AG09309 (cell line): ENCODE data around the gene GPR32.

Experiments
- DNase-seq: peaks from one replicate; pipeline ENCODE4 v3.0.0-alpha.2; 2010; ENCODE audit warnings: low read depth
- H3K4me3 ChIP-seq: 2 replicates; pipeline ENCODE4 v1.5.1; 2011; ENCODE audit warnings: mild to moderate bottlenecking, low read depth, low read length, moderate library complexity; ENCODE audit not compliant: control insufficient read depth
- CTCF ChIP-seq: IDR thresholded peaks from 2 replicates; pipeline ENCODE4 v1.5.1; 2011; ENCODE audit warnings: mild to moderate bottlenecking, low read depth, low read length, inconsistent platforms; ENCODE audit not compliant: insufficient read depth, control insufficient read depth; ENCODE audit errors: missing control alignments

Gene GPR32

GRCh38 chr19:50820549-50821247 lies 50.4 kb downstream of the GPR32 start:
- no peak overlapping the region for H3K4me3 ChIP-seq
- TF ChIP-seq CTCF: no peak
- DNase-seq: no peak

GRCh38 chr19:50821248-50821612 lies 51.0 kb downstream of the GPR32 start:
- no peak for TF ChIP-seq CTCF
- DNase-seq: no peak
- H3K4me3 ChIP-seq: no peak overlapping the region
